Measurements from ENCODE around the gene RAB14.

RAB14 gene

DNA sequence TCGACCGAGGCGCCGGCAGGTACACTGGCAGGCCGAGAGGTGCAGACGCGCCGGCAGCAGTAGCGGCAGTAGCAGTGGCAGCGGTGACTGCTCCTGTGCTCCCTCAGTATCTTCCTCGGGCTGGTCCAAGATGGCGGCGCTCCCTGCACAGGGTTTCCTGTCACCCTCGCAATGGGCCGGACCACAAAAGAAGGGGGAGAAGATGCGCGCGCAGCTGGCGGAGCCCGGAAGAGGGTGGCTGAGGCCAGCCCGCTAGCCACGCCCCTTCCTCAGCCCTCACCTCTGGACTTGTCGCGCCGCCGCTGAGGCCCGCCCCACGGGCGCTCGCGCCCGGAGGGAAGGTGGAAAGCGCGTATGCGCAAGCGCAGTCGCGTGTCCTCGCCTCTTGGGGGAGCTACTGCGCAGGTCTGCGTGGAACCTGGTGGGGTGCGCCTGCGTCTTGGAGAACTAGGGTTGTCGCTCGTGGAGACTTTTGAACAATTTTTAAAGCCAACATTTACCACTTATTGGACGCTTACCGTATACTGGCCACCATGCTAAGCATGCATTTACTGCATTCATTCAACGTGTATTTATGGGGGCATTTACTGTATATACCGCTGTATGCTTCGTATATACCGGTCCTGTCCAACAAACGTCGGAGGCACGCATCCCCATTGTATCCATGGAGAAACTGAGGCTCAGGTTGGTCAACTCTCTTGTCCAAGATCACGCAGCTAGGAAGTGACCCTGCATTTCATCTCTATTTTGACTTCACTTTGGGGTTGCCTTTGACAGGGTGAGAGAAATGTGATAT is at the start of gene RAB14 (continued):
- TF ChIP-seq ZNF501 (tag by site-specific recombination; IDR thresholded peaks at IDR 0.05), result 0 out of 2 replicates have a peak, but pooled peaks have one; percentile 38
- TF ChIP-seq ZNF530 (tag by site-specific recombination; IDR thresholded peaks at IDR 0.05; ENCODE audit: low read depth), result no peak
- TF ChIP-seq, protein P1, sequence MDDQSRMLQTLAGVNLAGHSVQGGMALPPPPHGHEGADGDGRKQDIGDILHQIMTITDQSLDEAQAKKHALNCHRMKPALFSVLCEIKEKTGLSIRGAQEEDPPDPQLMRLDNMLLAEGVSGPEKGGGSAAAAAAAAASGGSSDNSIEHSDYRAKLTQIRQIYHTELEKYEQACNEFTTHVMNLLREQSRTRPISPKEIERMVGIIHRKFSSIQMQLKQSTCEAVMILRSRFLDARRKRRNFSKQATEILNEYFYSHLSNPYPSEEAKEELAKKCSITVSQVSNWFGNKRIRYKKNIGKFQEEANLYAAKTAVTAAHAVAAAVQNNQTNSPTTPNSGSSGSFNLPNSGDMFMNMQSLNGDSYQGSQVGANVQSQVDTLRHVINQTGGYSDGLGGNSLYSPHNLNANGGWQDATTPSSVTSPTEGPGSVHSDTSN (CRISPR knock-in tag; IDR thresholded peaks at IDR 0.05), result no peak
- TF ChIP-seq IKZF3 (tag by site-specific recombination; IDR thresholded peaks at IDR 0.05), result no peak
- TF ChIP-seq ZNF830 (tag by site-specific recombination; IDR thresholded peaks at IDR 0.05; ENCODE audit: low read depth), result no peak
- no peak for TF ChIP-seq ZNF366 (tag by site-specific recombination; conservative IDR thresholded peaks at IDR 0.05)
- TF ChIP-seq ZNF701 (tag by site-specific recombination; IDR thresholded peaks at IDR 0.05), result no peak
- TF ChIP-seq, protein P2, sequence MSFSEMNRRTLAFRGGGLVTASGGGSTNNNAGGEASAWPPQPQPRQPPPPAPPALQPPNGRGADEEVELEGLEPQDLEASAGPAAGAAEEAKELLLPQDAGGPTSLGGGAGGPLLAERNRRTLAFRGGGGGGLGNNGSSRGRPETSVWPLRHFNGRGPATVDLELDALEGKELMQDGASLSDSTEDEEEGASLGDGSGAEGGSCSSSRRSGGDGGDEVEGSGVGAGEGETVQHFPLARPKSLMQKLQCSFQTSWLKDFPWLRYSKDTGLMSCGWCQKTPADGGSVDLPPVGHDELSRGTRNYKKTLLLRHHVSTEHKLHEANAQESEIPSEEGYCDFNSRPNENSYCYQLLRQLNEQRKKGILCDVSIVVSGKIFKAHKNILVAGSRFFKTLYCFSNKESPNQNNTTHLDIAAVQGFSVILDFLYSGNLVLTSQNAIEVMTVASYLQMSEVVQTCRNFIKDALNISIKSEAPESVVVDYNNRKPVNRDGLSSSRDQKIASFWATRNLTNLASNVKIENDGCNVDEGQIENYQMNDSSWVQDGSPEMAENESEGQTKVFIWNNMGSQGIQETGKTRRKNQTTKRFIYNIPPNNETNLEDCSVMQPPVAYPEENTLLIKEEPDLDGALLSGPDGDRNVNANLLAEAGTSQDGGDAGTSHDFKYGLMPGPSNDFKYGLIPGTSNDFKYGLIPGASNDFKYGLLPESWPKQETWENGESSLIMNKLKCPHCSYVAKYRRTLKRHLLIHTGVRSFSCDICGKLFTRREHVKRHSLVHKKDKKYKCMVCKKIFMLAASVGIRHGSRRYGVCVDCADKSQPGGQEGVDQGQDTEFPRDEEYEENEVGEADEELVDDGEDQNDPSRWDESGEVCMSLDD (tag by site-specific recombination; IDR thresholded peaks at IDR 0.05), result no peak
- no peak for TF ChIP-seq ZNF274 (IDR thresholded peaks at IDR 0.05; ENCODE audit: low read length)
- TF ChIP-seq ZNF274 (tag by site-specific recombination; IDR thresholded peaks at IDR 0.05; ENCODE audit: borderline replicate concordance), result no peak
- TF ChIP-seq BCL11B (tag by site-specific recombination; IDR thresholded peaks at IDR 0.05; ENCODE audit: low read depth), result no peak
- TF ChIP-seq ZNF626 (tag by site-specific recombination; IDR thresholded peaks at IDR 0.05), result no peak
- no peak for TF ChIP-seq WT1 (tag by site-specific recombination; IDR thresholded peaks at IDR 0.05)
- TF ChIP-seq, protein P3, sequence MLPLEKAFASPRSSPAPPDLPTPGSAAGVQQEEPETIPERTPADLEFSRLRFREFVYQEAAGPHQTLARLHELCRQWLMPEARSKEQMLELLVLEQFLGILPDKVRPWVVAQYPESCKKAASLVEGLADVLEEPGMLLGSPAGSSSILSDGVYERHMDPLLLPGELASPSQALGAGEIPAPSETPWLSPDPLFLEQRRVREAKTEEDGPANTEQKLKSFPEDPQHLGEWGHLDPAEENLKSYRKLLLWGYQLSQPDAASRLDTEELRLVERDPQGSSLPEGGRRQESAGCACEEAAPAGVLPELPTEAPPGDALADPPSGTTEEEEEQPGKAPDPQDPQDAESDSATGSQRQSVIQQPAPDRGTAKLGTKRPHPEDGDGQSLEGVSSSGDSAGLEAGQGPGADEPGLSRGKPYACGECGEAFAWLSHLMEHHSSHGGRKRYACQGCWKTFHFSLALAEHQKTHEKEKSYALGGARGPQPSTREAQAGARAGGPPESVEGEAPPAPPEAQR (tag by site-specific recombination; IDR thresholded peaks at IDR 0.05), result no peak
- TF ChIP-seq ZNF777 (tag by site-specific recombination; IDR thresholded peaks at IDR 0.05; ENCODE audit: borderline replicate concordance), result no peak
- no peak for TF ChIP-seq ZNF202 (tag by site-specific recombination; IDR thresholded peaks at IDR 0.05; ENCODE audit: borderline replicate concordance)
- no peak for TF ChIP-seq ZNF2 (tag by site-specific recombination; IDR thresholded peaks at IDR 0.05)
- no peak for TF ChIP-seq ZNF121 (tag by site-specific recombination; IDR thresholded peaks at IDR 0.05)
- no peak for TF ChIP-seq ZNF37A (tag by site-specific recombination; IDR thresholded peaks at IDR 0.05)
- TF ChIP-seq ZNF747 (tag by site-specific recombination; IDR thresholded peaks at IDR 0.05), result no peak
- TF ChIP-seq ZNF596 (tag by site-specific recombination; IDR thresholded peaks at IDR 0.05), result no peak
- TF ChIP-seq, protein P4, sequence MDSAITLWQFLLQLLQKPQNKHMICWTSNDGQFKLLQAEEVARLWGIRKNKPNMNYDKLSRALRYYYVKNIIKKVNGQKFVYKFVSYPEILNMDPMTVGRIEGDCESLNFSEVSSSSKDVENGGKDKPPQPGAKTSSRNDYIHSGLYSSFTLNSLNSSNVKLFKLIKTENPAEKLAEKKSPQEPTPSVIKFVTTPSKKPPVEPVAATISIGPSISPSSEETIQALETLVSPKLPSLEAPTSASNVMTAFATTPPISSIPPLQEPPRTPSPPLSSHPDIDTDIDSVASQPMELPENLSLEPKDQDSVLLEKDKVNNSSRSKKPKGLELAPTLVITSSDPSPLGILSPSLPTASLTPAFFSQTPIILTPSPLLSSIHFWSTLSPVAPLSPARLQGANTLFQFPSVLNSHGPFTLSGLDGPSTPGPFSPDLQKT (IDR thresholded peaks at IDR 0.05; ENCODE audit: borderline replicate concordance, low read depth, low read length), result no peak
- TF ChIP-seq KLF1 (tag by site-specific recombination; IDR thresholded peaks at IDR 0.05), result no peak
- TF ChIP-seq, protein P5, sequence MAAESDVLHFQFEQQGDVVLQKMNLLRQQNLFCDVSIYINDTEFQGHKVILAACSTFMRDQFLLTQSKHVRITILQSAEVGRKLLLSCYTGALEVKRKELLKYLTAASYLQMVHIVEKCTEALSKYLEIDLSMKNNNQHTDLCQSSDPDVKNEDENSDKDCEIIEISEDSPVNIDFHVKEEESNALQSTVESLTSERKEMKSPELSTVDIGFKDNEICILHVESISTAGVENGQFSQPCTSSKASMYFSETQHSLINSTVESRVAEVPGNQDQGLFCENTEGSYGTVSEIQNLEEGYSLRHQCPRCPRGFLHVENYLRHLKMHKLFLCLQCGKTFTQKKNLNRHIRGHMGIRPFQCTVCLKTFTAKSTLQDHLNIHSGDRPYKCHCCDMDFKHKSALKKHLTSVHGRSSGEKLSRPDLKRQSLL (tag by site-specific recombination; IDR thresholded peaks at IDR 0.05), result no peak
- TF ChIP-seq ZNF837 (tag by site-specific recombination; IDR thresholded peaks at IDR 0.05), result no peak
- peak; percentile 98 for TF ChIP-seq ZBTB8A (tag by site-specific recombination; IDR thresholded peaks at IDR 0.05)
- no peak for TF ChIP-seq ZSCAN30 (tag by site-specific recombination; IDR thresholded peaks at IDR 0.05)
- no peak for TF ChIP-seq ZNF157 (tag by site-specific recombination; IDR thresholded peaks at IDR 0.05)
- TF ChIP-seq ZNF558 (tag by site-specific recombination; IDR thresholded peaks at IDR 0.05), result no peak
- TF ChIP-seq, protein P6, sequence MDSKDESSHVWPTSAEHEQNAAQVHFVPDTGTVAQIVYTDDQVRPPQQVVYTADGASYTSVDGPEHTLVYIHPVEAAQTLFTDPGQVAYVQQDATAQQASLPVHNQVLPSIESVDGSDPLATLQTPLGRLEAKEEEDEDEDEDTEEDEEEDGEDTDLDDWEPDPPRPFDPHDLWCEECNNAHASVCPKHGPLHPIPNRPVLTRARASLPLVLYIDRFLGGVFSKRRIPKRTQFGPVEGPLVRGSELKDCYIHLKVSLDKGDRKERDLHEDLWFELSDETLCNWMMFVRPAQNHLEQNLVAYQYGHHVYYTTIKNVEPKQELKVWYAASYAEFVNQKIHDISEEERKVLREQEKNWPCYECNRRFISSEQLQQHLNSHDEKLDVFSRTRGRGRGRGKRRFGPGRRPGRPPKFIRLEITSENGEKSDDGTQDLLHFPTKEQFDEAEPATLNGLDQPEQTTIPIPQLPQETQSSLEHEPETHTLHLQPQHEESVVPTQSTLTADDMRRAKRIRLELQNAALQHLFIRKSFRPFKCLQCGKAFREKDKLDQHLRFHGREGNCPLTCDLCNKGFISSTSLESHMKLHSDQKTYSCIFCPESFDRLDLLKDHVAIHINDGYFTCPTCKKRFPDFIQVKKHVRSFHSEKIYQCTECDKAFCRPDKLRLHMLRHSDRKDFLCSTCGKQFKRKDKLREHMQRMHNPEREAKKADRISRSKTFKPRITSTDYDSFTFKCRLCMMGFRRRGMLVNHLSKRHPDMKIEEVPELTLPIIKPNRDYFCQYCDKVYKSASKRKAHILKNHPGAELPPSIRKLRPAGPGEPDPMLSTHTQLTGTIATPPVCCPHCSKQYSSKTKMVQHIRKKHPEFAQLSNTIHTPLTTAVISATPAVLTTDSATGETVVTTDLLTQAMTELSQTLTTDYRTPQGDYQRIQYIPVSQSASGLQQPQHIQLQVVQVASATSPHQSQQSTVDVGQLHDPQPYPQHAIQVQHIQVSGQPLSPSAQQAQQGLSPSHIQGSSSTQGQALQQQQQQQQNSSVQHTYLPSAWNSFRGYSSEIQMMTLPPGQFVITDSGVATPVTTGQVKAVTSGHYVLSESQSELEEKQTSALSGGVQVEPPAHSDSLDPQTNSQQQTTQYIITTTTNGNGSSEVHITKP (tag by site-specific recombination; IDR thresholded peaks at IDR 0.05), result peak; percentile 94

All from HEK293 (cell line).